ENCODE measurements around the gene ATF4.
A peak's percentile ranks its signal among the peaks of the same experiment; 100 is the strongest.

The ATF4 gene

GRCh38 chr22:39530116-39530515, 9.8 kb downstream of the ATF4 start:
- no peak for DNase-seq

GRCh38 chr22:39530692-39531331, 10.4 kb downstream of the ATF4 start:
- DNase-seq: no peak

GRCh38 chr22:39532215-39533073, 12.1 kb downstream of the ATF4 start, which contains the start of gene RPS19BP1:
Gene RPS19BP1, minus strand, starts transcription at chr22:39532748. Its CDS starts 10 bp downstream, at chr22:39532738.
- DNase-seq: peak; percentile 99

- no peak for DNase-seq
Observed at GRCh38 chr22:39534092-39534506, 13.7 kb downstream of the ATF4 start.

- peak; percentile 59 to 74 for DNase-seq
Observed at GRCh38 chr22:39534591-39535356, 14.4 kb downstream of the ATF4 start.

- DNase-seq: no peak
Observed at GRCh38 chr22:39535357-39535725, 15.0 kb downstream of the ATF4 start.

GRCh38 chr22:39535831-39536449, 15.6 kb downstream of the ATF4 start:
- no peak for DNase-seq

GRCh38 chr22:39536711-39537110, 16.3 kb downstream of the ATF4 start:
- no peak for DNase-seq

- no peak for DNase-seq
Observed at GRCh38 chr22:39537975-39538374, 17.6 kb downstream of the ATF4 start.

- DNase-seq: peak in 1 of 2 experiments; percentile 34
Observed at GRCh38 chr22:39543095-39543494, 22.7 kb downstream of the ATF4 start.

GRCh38 chr22:39545386-39546365, 25.3 kb downstream of the ATF4 start:
- DNase-seq: no peak

GRCh38 chr22:39546889-39547586, 26.7 kb downstream of the ATF4 start:
- no peak for DNase-seq

GRCh38 chr22:39547587-39547947, 27.2 kb downstream of the ATF4 start:
- DNase-seq: no peak

GRCh38 chr22:39553429-39553828, 33.1 kb downstream of the ATF4 start:
- no peak for DNase-seq

GRCh38 chr22:39554151-39554550, 33.8 kb downstream of the ATF4 start:
- DNase-seq: no peak

GRCh38 chr22:39556970-39557841, 36.8 kb downstream of the ATF4 start:
- no peak for DNase-seq

GRCh38 chr22:39558254-39558727, 37.9 kb downstream of the ATF4 start:
- no peak for DNase-seq

GRCh38 chr22:39558950-39559349, 38.6 kb downstream of the ATF4 start:
- DNase-seq: no peak

- DNase-seq: peak in 1 of 2 experiments; percentile 45
Observed at GRCh38 chr22:39559456-39560105, 39.2 kb downstream of the ATF4 start.

Measured in NCI-H1930 (cell line).